Measurements from ENCODE around the gene PTAFR.

The PTAFR gene

DNA sequence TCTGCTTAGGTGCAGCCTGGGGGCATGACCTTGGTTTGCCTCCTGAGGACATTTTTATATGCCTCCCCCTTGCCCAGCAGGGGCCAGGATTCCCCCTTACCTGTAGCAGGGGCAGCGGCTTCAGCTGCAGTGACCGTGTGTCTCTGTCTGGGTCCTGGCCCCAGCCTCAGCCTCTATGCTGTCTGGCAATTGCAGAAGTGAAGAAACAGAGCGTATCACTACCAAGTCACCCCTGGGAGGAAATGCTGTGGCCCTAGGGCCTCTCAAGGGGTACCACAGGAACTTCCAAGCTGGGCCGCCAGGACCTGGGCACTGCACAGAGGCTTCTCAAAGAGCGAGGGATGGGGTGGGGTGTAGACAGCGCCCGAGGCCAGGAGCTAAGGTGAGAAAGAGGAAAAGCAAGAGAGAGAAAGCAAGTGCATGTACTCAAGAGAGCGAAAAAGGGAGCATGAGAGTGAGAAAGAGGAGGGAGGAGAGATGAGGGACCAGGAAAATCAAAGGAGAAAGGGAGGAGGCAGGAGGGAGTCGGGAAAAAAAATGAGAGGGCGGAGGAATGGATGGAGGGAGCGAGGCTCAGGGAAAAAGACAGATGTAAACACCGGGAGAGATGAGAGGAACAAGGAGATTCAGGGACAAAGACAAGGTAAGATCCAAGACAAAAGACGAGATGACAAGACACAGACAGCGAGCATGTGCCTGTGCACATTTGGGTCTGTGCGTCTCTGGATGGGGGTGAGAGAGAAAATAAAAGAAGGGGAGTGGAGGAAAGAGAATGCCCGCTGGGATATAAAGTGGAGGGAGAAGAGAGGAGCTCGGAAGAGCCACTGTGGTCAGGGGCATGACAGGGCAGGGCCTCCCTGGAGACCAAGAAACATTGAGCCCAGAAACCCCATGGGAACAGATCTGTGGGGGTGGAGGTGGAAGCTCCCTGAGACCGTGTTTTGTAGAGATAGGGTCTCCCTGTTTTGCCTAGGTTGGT lies at the start of gene PTAFR:
TSS of gene PTAFR (minus strand) at position 199 of the 979 bp plus-strand sequence. CDS start 25,669 bp downstream, outside the sequence.
- no peak for DNase-seq (ENCODE audit: low read depth in 3 of 3)

DNA sequence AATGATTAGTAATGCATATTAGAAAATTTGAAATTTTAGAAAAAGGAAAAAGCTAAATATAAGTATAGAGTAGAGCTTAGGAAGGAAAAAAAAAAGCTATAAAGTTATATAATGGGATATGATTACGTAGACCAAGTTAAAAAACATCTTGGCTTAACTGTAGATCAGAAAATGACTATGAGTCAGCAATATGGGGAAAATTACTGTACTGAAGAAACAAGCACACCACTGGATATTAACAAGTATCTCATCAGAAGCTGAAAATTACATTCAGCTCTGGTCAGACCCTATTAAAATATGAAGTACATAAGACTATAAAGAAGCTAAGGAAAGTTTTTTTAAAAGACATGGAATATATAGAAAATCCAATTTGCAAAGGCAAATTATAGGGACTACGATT lies 36.8 kb upstream of the PTAFR start:
- DNase-seq (ENCODE audit: low read depth in 3 of 3), result no peak

DNA sequence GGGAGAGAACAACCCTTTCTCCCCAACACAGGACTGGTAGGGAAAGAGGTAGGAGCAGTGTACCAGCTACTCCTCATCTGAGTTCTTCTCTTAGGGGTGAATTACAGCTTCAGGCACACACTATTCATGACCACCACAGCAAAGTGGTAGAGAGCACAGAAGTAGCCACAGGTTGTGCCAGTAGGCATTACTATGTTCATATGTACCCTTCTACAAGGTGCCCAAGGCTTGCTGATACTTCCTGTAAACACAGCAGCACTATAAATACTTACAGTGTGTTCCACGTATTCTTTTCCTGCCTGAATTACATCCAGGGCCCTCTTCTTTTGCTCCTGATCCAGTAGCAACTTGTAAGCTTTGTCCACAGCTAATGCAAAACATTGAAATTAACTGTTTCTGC lies 33.2 kb upstream of the PTAFR start:
- no peak for DNase-seq (ENCODE audit: low read depth in 3 of 3)

DNA sequence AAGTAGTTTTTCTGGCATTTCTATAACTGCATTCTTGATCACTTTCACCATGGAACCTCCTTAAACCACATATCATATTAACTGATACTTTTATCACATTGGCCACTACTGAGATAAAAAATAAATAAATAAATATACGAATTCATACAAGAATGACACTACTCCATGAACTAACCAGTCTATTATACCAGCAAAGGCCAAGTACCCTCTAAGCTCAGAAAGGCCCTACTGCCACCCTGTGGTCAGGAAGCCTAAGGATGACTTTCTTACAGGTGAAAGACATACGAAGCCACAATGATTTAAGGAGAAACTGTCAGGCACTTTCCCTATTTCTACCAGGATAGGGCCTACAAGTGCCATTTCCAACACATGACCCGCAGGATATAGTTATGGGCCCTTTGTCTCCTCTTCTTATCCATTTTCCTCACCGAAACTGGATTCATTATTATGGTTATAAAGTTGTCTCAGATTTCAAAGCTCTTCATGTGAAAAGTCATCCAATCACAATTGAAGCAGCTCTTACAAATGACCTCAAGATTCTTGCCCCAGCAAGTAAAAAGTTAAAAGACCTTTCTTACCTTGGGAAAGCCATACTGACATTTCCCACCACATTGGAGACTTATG lies 32.4 kb upstream of the PTAFR start:
- peak; percentile 12 to 39 (median 19) for DNase-seq (ENCODE audit: low read depth in 3 of 3)

DNA sequence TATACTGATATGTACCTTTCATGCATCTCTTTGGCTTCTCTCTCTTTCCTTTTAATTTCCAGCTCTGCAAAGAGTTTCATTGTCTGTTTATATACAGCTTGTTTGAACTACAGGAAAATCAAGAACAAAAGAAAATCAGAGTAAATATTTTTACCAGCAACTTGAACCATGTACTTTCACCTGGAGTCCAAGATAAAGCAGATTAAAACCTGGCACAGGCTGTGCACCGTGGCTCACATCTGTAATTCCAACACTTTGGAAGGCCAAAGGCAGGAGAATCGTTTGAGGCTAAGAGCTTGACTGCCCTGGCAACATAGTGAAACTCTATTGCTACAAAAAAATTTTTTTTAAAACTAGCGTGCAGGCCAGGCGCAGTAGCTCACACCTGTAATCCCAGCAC lies 28.8 kb upstream of the PTAFR start:
- no peak for DNase-seq (ENCODE audit: low read depth in 3 of 3)

DNA sequence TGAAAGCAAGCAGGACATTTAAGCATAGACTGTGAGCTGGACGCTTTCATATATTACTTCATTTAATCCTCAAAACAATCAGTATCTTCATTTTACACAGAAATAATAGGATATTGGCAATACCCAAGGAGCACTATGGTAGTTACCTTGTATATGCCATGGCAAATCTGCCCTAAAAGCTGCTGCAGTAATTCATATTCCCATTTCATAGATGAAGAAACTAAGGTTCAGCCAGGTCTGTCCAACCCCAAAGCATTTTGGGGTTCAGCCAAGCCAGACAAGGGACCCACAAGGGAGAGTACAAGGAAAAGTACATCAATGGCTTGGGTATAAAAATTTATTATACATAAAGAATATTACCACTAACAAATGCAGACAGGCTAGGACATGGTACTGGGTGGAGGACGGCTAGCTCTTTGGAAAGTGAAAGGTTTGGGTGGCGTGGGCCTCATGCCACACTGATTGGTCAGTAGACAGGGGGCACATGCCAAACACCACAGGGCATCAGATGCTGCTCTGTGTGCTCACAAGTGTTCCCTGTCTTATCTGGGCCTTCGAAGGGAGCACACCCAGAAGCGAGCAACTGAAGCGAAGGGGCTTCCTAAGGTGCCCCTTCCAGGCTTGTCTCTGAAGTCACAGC lies 23.9 kb upstream of the PTAFR start:
- DNase-seq (ENCODE audit: low read depth in 3 of 3), result no peak

DNA sequence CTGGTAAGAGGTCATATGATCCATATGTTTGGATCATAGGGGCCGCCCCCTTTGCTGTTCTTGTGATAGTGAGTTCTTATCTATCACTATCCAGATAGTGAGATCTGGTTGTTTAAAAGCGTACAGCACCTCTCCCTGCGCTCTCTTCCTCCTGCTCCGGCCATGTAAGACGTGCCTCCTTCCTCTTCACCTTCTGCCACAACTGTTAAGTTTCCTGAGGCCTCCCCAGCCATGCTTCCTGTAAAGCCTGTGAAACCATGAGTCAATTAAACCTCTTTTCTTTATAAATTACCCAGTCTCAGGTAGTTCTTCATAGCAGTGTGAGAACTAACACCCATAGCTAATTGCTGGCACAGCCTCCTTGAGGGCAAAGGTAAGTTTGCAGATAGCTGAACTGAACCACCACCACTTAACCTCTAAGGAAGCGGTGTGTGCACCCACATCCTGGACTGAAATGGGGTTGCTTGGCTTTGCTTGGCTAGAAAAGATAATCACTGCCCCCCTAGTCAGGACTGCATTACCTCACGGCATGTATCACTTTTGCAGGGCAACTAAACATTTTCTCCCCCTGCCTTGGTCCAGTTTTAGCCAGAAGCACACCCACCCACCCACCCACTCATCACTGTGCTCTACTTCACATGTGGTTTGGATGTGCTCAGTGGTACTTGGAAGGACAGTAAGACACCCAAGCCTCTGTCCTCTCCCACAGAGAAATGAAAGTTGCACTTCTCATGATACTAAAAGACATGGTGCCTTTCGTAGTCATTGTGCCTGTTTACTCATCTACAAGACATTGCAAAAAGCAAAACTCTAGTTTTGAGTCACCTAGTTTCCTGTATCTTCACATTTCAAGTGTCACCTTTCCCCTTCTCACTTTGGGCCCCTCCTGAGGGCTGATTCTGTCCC lies 23.1 kb upstream of the PTAFR start:
- DNase-seq (ENCODE audit: low read depth in 3 of 3), result peak in 1 of 3 experiments; percentile 11

- DNase-seq (ENCODE audit: low read depth in 3 of 3), result no peak
Measured at GRCh38 chr1:28197682-28198415, 21.4 kb upstream of the PTAFR start.

GRCh38 chr1:28196330-28196729 lies 19.8 kb upstream of the PTAFR start:
- no peak for DNase-seq (ENCODE audit: low read depth in 3 of 3)

DNA sequence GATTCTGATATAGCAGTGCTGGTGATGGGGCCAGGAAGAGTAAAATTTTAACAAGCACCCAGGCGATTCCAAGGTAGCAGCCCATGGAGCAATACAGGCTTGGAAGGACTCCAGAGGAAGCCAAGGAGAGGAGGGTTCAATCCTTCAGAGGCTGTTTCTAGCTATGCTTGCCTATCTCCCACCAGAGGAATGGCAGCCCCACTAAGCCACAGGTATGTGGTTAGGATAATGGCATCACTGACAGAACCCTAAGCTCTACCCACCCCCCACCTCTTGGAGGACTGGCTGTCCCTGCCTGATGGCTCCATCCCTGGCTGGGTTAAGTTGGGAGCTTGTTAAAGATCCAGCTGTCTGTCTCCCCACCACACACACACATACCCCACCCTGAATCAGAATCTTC lies 19.3 kb upstream of the PTAFR start:
- DNase-seq (ENCODE audit: low read depth in 3 of 3), result no peak

DNA sequence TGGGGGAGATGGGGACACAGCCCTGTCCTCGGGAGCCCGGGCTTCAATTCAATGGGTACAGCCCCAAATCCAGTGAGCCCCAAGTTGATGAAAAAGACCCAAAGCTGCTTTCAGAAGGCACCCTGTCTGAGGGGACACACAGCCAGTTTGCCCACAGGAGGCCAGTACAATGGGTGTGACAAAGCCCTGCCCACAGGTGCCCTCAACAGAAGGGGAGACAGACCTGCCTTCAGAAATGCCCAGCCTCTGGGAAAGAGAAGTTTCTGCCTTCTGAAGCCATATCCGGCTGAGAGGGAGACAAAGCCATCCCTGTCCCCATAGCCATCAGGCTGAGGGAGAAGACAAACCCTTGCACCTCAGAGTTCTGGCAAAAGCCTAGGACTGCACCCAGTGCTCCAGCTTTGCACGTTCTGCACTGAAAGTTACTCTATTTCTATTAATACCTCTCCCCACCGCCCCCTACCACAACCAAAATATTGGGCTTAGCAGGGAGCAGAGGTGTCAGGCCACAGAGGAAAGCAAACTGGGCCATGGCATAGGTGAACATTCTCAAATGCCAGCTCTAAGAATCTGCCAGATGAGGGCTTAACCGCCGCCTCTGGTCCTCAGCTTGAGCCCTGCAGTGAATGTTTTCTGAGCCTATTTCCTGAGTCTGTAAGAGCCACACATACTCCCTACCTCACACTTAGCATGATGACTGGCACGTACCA lies 18.0 kb upstream of the PTAFR start:
- no peak for DNase-seq (ENCODE audit: low read depth in 3 of 3)

DNA sequence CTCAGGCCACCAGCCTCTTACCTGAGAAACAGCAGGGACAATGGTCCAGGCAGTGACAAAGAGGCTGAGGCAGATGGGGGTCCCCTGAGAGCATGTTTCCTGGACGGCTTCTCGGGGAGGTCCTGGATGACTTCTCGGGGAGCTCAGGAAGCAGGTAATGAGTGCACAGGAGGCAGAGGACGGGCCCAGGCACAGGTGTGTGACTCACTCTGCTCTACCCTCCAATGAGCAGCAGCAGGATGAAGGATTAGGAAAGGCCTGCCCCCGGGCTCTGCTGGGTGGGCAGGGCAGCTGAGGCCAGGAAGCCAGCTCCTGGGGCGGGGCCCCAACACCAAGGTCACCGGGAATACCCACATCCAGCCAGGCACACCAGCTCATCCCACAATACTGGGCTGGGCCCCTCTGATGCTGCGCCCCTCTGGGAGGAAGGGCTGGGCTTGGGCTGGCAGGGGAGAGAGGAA lies 17.2 kb upstream of the PTAFR start:
- no peak for DNase-seq (ENCODE audit: low read depth in 3 of 3)

DNA sequence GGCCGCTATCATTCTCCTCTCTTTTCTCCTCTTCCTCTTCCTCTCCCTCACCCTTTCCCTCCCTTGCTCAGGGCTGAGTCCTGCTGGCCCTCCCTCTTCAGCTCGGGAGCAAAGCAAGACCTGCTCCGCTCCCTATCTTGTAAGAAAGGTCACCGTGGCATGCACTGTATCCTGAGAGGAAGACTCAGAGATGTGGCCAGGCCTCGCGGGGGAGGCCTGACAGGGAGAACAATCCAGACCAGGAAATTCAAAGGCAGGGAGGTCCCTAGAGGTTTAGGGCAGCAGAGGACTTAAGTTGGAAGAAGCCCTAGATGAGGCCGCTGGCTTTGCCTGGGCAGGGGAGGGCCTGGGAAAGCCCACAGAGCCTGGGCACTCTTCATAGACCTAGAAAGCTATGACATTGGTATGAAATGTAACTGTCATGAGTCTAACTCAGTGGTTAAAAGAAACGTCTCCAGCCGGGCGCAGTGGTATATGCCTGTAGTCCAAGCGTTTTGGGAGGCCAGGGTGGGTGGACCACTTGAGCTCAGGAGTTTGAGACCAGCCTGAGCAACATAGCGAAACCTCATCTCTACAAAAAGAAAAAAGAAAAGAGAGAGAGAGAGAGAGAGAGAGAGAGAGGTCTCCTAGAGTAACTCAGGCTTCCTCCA lies 14.6 kb upstream of the PTAFR start:
- no peak for DNase-seq (ENCODE audit: low read depth in 3 of 3)

DNA sequence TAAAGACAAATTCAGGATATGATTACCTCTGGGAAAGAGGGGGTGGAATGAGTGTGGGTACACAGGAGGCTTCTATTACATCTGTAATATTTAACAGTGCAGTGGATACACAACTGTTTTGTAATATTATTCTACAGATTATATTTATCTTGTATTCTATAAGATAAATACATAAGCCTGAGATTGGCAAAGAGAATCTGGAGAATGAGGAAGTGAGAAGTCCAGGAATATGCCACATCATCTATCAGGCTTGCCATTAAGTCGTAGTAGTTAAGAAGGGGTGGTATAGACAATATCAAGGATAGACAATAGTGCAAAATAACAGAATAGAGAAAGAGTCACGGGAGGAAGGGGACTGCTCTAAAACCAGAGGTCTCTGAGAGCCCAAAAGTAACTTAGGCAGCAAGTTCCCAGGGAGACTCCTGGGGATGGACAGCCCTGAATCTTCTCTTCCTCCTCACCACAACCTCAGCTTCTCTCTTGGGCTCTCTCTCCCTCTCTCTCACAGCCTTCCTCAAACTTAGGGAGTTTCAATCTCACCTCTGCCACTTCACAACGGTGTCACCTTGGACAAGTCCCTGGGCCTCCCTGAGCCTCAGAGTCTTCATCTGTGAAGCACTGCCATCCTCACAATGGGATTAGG lies 14.0 kb upstream of the PTAFR start:
- no peak for DNase-seq (ENCODE audit: low read depth in 3 of 3)

DNA sequence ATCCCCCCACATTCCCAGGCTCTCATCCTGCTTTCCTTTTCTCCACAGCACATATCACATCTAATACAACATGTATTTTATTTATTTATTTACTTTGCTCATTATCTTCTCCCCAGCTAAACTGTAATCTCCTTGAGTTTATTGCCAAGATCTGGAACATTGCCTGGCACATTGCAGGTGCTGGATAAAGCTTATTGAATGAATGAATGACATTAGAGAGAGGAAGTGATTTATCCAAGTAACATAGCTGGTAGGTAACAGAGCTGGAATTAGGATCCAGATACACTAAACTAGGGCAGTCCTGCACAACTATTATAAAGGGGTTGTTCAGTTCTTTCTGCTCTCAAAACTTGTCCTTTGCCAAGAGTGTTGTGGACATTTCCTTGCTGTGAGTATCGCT lies 8.6 kb upstream of the PTAFR start:
- no peak for DNase-seq (ENCODE audit: low read depth in 3 of 3)

DNA sequence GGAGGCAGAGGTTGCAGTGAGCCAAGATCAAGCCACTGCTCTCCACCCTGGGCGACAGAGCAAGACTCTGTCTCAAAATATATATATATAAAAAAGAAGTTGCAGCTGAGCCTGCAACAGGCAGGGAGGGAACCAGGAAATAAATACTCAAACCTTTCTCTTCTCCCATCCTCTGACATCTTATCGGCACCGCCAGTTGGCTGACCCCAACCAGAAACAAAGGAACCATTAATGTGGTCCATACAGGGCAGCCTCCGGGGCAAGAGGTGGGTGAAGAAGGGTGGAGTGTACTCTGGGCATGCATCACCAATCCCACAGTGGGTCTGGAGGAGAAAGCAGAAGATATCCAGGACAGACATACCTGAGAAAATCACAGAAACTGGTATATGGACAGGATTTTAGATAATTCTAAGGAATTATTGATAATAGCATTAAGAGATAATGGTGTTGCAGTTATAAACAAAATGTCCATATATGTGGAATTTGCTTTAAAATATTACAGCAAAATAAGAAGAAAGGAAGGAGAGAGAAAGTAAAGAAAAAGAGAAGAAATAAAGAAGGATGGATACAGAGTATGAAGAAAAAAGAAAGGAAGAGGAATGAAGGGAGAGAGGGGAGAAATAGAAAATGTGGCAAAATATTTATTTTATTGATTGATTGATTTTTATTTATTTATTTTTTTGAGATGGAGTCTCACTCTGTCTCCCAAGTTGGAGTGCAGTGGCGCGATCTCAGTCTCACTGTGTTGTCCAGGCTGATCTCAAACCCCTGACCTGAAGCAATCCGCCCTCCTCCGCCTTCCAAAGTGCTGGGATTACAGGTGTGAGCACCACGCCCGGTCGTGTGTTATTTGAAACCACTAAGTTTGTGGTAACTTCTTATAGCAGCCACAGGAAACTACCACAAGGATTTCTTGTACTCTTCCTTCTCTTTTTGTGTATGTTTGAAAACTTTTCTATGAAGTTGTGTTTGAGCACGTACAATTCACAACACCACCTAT lies 4.1 kb upstream of the PTAFR start:
- no peak for DNase-seq (ENCODE audit: low read depth in 3 of 3)

GRCh38 chr1:28178690-28179485 lies 2.4 kb upstream of the PTAFR start:
- DNase-seq (ENCODE audit: low read depth in 3 of 3), result no peak
